ENCODE results near the gene CSGALNACT2. TPM values are rescaled to one million over a fixed set of nuclear protein-coding genes. Genes with fewer than 3 reads are reported as not detected.

The CSGALNACT2 gene
- total RNA-seq, result 10 to 100 TPM; 14.1 to 23.4 (median 18.2) TPM
- 10 to 100 TPM; 10.2 to 33.1 (median 23.0) TPM for polyA plus RNA-seq
- long read RNA-seq, donor 1, transcript CSGALNACT2-201 (8 exons, 3,730 nt), result major isoform, 12 of 16 reads
- long read RNA-seq, donor 1, partial matches to known transcripts, result 0 of 16 reads
- long read RNA-seq, donor 1, other reads (novel, unspliced or antisense), result 4 of 16 reads
- long read RNA-seq, donor 2, transcript CSGALNACT2-201 (8 exons, 3,730 nt), result major isoform, 32 of 59 reads
- long read RNA-seq, donor 2, partial matches to known transcripts, result 9 of 59 reads
- long read RNA-seq, donor 2, other reads (novel, unspliced or antisense), result 18 of 59 reads

GRCh38 chr10:43138021-43138756, at the start of gene CSGALNACT2:
CSGALNACT2 (plus strand) TSS chr10:43138445; CDS start chr10:43155150, 16,705 bp downstream.
- intact Hi-C loops (cut with DNase I), result no loop called here
- peaks cover 15% of the 10 kb centered on the region for H3K4me1 ChIP-seq
- WGBS, 3 donors, result 0 to 1% (median 0%) methylated on average over 78 to 93 of the region's 93 CpGs
- no peaks in the 10 kb centered on the region for H3K36me3 ChIP-seq (ENCODE audit: insufficient read depth in 1 of 2, low read depth in 1 of 2)
- no peak for TF ChIP-seq CTCF (IDR thresholded peaks at IDR 0.05)
- ATAC-seq, result peak; percentile 94 to 97 (median 95)
- H3K27ac ChIP-seq, result peak within 1 kb of the TSS; percentile 83
- no peaks in the 10 kb centered on the region for H3K9me3 ChIP-seq
- H3K4me3 ChIP-seq, result peak within 1 kb of the TSS; percentile 73
- H3K27me3 ChIP-seq (ENCODE audit: insufficient read depth in 3 of 3, low read length in 2 of 3), result no peaks in the 10 kb centered on the region
- DNase-seq, result peak; percentile 91 to 92

- no peaks in the 10 kb centered on the region for H3K36me3 ChIP-seq (ENCODE audit: insufficient read depth in 1 of 2, low read depth in 1 of 2)
- DNase-seq (no peak), ATAC-seq (no peak)
- TF ChIP-seq CTCF (IDR thresholded peaks at IDR 0.05), result no peak
- no peak overlapping the region for H3K27ac ChIP-seq
- peaks cover 0 to 5% (median 2%) of the 10 kb centered on the region in 3 donors for H3K27me3 ChIP-seq (ENCODE audit: insufficient read depth in 3 of 3, low read length in 2 of 3)
- H3K4me3 ChIP-seq, result no peak overlapping the region
- no peaks in the 10 kb centered on the region for H3K4me1 ChIP-seq
- intact Hi-C loops (cut with DNase I), result no loop called here
- 66 to 83% (median 81%) methylated on average over 10 of the region's 10 CpGs for whole genome bisulfite sequencing, 3 donors
- no peaks in the 10 kb centered on the region for H3K9me3 ChIP-seq
Observed at GRCh38 chr10:43089519-43089918, 48.7 kb upstream of the CSGALNACT2 start.

GRCh38 chr10:43090188-43090587, 48.1 kb upstream of the CSGALNACT2 start:
- Histone ChIP-seq H3K9me3 (no peaks in the 10 kb centered on the region), H3K4me1 (no peaks in the 10 kb centered on the region), H3K27me3 (ENCODE audit: insufficient read depth in 3 of 3, low read length in 2 of 3) (peaks cover 0 to 4% (median 0%) of the 10 kb centered on the region in 3 donors), H3K36me3 (ENCODE audit: insufficient read depth in 1 of 2, low read depth in 1 of 2) (no peaks in the 10 kb centered on the region), H3K4me3 (no peak overlapping the region), H3K27ac (no peak overlapping the region)
- DNase-seq, result no peak
- 43 to 51% (median 43%) methylated on average over 8 of the region's 8 CpGs for WGBS, 3 donors
- TF ChIP-seq CTCF (IDR thresholded peaks at IDR 0.05), result no peak
- peak in 2 of 4 donors; percentile 32 to 62 for ATAC-seq
- intact Hi-C loops (cut with DNase I), result no loop called here

GRCh38 chr10:43090664-43091063, 47.6 kb upstream of the CSGALNACT2 start:
- no peaks in the 10 kb centered on the region for H3K9me3 ChIP-seq
- H3K36me3 ChIP-seq (ENCODE audit: insufficient read depth in 1 of 2, low read depth in 1 of 2), result no peaks in the 10 kb centered on the region
- DNase-seq (no peak), ATAC-seq (no peak)
- peaks cover 0 to 4% (median 0%) of the 10 kb centered on the region in 3 donors for H3K27me3 ChIP-seq (ENCODE audit: insufficient read depth in 3 of 3, low read length in 2 of 3)
- intact Hi-C loops (cut with DNase I), result no loop called here
- TF ChIP-seq CTCF (IDR thresholded peaks at IDR 0.05), result no peak
- no peak overlapping the region for H3K4me3 ChIP-seq
- H3K4me1 ChIP-seq, result no peaks in the 10 kb centered on the region
- 76 to 85% (median 77%) methylated on average over 10 of the region's 10 CpGs for WGBS, 3 donors
- H3K27ac ChIP-seq, result no peak overlapping the region

Measured in psoas muscle (tissue), 8 donors.